HG02759 (cell line): ENCODE measurements around the gene OIT3.

Source experiments
- ATAC-seq: cut with Tn5 transposase; IDR thresholded peaks from one replicate; pipeline ENCODE4 v1.9.1; 2021; ENCODE audit warnings: mild to moderate bottlenecking, moderate library complexity; ENCODE audit not compliant: unreplicated experiment

Gene OIT3

DNA sequence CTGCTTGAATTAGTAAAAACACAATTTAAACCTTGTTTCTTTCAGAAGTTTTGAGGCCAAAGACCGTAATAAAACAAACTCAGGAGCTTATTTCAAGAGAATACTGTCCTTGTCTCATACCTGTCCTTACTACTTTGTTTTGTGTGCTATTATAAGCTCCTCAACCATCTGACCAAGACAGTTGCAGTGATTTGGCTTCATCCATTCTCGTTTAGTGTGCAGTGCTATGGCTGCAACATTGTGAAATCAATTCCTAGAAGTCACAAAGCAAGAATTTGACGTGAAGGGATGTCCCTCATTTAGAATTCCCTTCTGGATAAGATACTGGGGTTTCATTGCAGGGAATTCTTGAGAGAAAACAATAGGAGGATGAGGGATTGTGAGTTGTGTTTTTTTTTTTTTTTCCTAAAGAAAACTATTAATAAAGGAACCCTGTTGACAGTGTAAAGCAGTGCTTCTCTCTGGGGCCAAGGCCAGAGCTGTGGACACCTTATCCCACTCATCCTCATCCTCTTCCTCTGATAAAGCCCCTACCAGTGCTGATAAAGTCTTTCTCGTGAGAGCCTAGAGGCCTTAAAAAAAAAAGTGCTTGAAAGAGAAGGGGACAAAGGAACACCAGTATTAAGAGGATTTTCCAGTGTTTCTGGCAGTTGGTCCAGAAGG is at the start of gene OIT3:
Gene OIT3, plus strand, starts transcription at position 604 of the 663 bp plus-strand sequence. CDS start 60 bp downstream, outside the sequence.
- ATAC-seq = no peak

DNA sequence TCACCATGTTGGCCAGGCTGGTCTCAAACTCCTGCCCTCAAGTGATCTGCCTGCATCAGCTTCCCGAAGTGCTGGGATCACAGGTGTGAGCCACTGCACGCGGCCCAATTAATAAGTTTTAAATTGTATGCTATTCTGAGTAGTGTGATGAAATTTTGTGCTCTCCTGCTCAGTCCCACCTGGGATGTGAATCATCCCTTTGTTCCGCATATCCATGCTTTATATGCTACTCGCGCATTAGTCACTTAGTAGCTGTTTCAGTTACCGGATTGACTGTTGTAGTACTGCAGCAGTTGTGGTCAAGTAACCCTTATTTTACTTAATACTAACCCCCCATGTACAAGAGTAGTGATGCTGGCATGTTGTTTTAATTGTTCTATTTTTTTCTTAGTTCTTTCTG is 47.3 kb upstream of the OIT3 start:
- ATAC-seq = no peak

DNA sequence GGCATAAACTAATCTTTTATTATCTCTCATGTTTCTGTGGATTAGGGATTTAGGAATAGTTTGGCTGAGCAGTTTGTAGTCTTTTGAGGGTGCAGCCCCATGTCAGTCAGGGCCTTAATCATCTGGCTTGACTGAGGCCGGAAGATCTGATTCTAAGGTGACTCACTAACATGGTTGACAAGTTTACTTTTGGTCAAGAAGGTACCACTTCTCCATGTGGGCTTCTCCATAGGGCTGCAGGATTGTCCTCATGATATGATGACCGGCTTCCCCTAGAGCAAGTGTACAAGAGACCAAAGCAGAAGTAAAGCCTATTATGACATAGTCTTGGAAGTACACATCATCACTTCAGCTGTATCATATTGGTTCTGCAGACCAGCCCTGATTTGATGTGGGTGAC is 45.9 kb upstream of the OIT3 start:
- ATAC-seq = no peak

DNA sequence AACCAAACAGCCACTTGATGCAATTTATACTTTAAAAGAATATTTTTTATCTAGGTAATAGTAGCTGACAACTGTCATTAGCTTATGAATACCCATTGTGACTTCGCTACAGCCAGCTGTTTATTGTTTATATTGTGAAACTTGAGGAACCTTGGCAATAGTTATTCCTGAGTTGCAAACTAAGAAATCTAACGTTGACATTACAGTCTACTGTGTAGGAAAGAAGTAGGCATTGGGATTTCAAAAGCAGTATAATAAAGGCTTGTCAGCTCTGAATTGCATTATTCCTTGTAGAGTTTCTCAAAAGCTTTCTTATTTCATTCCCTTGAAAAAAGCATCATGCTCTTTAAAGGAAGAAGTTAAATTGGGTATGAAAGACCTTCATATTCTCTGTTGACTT is 42.7 kb upstream of the OIT3 start:
- ATAC-seq = no peak

DNA sequence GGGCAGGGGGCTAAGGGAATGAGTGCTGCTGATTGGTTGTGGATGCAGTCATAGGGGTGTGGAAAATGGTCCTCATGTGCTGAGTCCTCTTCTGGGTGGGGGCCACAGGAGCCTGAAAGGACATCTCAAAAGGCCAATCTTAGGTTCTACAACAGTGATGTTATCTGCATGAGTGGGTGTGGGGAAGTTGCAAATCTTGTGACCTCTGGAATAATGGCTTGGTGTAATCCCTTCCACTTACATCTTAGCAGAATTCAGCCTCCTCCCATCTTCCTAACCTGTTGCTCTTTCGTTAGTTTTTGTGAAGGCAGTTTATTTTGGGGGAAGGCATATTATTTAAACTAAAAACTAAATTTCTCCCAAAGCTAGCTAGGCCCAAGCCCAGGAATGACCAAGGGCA is 42.0 kb upstream of the OIT3 start:
- ATAC-seq = no peak

DNA sequence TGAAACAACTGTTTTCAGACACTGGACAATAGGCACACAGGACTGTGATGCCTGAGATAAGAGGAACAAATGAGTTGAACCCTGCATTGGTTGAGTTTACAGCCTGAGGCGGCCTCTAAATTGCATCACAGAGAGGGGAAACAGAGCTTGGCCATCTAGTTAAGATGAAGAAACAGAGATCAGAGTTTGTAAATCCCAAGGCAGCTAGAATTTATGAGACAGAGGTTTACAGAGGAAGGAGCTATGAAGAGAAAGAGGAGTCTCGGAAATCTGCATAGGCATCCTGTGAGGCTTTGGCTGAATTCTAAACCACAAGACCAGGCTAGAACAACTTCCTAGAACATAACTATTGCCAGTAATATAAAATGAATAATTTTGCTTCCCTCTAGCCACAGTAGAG is 41.0 kb upstream of the OIT3 start:
- no peak for ATAC-seq

DNA sequence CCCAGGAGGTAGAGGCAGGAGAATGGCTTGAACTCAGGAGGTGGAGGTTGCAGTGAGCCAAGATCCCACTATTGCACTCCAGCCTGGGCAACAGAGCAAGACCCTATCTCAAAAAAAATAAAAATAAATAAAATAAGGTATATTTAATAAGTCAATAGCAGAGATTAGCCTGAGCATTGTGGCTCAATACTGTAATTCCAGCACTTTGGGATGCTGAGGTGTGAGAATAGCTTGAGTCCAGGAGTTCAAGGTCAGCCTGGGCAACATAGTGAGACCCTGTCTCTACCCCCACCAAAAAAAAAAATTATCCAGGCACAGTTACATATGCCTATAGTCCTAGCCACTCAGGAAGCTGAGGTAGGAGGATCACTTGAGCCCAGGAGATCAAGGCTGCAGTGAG is 38.4 kb upstream of the OIT3 start:
- no peak for ATAC-seq

DNA sequence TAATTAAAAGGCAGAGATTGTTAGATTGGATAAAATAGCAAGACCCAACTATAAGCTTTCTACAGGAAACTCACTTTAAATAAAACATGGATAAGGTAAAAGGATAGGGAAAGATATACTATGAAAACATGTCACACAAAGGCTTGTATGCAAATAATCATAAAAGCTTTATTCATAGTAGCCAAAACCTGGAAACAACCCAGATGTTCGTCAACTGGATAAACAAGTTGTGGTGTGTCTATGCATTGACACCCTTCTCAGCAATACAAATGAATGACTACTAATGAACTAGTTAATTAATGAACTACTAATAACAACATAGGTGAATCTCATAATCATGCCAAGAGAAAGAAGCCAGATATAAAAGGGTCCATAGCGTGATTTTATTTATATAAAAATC is 37.7 kb upstream of the OIT3 start:
- no peak for ATAC-seq

DNA sequence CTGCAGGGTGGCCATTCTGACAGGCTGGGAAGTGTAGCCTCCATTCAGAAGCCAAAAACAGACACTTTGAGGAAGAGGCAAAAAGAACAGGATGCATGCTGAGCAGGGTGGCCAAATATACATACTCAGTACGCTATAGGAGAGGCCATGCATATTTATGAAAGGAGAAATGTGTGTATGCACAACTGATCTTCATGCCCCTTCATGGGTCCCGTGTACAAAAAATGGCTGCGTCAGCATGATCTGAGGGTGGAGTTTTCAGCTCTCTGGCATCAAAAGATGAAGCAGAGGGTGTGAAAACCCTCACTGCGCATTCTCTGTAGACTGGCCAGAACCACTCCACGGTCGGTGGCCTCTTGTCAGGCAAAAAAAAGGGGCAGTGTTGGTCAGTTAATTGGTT is 35.5 kb upstream of the OIT3 start:
- no peak for ATAC-seq

DNA sequence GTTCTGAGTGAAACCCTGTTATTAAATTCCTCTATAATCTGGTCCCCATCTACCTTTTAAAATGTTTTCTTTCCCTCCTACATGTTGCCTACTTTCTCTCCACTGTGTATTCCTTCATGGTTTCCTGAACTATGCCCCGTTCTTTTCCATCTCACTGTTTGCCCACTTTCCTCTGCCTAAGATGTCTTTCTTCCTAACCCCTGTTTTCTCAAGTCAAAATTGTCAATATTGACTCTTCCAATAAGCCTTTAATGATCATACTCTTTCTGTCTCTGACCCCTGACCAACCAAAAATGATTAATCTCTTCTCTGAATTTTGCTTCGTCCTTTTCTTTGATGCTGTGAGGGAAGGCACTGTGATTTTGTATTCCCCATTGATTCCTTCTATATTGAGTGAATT is 30.6 kb upstream of the OIT3 start:
- no peak for ATAC-seq

DNA sequence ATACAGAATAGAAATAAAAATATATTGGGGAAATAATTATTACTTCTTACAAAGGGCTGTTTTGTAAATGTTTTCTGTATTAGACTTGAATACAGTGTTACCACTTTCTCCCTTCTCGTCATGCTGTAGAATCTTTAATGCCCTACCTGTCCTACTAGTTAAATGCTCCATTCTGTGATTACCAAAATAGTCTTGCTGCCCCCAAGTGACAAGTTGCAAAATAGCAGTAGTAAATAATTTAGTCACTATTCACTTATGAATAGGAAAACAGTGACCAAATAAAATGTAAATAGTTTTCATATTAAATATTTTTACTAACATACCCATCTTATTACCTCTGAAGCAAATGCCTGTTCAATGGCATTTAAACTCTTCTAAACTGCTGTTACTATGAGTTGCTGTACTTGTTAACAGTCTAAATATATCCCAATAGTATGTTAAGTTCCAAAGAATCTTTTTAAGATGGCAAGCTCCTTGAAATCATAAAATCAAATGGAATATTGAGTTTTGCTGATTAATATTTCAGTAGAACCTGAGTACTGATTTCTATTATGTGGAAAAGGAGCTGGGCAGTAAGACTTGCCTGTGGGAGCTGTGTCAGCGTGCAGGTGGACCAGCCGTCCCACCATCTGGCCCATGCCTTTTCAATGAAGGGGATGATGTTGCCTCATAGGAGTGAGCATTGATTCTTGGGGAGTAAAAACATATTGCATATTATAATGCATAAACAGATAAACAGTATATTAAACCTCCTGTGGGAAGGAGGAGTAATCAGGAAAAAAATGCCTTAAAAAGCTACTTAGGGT is 18.1 kb upstream of the OIT3 start:
- ATAC-seq = no peak

DNA sequence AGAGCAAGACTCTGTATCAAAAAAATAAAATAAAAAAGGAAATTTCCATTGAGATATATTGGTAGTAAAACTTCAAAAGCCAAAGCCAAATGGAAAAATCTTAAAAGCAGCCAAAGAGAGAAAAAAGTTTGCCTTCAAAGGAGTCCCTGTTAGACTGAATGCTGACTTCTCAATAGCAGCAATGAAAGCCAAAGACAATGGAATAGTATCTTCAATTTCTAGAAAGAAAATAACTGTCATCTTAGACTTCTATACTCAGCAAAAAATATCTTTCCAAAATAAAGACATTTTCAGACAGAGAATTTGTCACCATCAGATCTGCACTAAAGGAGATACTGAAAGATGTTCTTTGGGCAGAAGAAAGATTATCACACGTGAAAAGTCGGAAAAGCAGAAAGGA is 14.3 kb upstream of the OIT3 start:
- ATAC-seq = no peak

DNA sequence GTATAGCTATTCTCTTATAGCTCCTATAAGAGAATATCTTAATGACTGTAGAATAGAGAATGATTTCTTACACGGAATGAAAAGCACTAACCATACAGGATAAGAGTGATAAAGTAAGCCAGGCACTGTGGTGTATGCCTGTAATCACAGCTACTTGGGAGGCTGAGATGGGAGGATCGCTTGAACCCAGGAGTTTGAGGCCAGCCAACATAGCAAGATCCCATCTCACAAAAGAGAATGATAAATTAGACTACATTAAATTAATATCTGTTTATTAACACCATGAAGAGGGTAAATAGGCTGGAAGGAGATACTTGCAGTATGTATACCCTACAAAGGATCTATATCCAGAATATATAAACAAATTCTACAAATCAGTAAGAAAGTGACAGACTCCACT is 12.2 kb upstream of the OIT3 start:
- ATAC-seq = no peak

DNA sequence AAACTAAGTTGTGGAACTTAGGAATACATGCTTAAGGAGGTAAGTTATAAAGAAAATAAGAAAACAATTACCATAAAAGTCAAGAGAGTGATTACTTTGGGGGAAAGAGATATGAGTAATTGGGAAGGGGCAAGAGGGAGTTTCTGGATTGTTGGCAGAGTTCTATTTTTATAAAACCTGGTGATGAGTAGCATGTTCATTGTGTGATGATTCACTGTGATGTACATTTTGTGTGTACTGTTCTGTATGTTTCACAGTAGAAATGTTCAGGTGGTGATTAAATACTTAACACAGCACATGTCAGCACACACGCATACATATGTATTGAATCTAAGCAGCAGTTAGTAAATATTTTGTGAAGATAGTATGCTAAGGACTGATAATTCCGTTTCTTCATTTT is 9.7 kb upstream of the OIT3 start:
- no peak for ATAC-seq

DNA sequence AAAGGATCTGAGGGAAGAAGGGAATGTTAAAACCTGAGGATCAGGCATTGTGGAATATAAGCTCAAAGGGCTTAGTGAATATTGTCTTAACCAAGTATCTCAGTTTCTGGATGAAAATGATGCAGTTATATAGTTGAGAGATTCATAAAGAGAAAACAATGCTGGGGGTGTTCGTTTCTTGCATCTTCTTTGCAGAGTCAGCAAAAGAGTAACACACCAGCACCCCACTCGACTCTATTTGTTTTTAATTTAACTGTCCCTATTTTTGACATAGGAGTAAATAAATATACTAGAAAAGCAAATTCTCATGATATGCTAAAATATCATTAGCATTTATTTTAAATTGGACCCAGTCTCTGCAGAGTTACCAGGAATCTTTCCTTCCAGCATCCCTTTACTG is 7.6 kb upstream of the OIT3 start:
- ATAC-seq = no peak

DNA sequence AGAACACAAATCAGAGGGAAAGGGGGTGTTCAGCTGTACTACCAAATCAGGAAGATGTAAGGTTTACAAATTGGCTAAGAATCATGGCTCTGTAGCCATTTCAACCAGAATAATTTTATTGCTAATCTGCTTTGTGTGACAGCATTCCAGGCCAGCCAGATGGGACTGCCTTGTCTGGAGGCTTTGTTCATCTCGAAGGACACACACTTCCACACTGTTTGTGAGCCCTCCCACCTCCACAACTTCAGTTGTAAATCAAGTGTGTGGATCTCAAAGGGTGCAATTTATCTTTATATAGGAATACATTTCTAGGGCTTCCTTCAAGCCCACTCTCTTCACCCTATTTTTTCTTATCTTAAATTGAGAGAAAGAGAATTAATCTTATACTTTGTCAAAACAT is 6.9 kb upstream of the OIT3 start:
- no peak for ATAC-seq

DNA sequence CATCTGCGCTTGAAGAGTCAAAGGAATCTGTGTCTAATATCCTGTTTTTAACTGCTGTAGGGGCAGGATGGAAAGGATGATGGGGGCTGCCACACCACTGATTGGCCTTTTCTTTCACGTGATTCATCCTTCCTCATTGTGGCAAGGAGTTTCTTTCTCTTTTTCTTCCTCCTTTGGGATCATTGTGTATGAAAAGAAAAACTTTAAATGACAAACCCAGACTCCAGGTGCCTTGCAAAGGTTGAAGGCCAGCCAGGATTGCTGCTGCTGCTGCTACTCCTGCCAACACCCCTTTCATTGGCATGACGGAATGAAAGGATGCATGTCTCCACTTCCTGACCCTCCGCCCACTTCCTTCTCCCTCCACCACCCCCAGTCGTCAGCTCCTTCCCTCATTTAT is 6.5 kb upstream of the OIT3 start:
- ATAC-seq = no peak

DNA sequence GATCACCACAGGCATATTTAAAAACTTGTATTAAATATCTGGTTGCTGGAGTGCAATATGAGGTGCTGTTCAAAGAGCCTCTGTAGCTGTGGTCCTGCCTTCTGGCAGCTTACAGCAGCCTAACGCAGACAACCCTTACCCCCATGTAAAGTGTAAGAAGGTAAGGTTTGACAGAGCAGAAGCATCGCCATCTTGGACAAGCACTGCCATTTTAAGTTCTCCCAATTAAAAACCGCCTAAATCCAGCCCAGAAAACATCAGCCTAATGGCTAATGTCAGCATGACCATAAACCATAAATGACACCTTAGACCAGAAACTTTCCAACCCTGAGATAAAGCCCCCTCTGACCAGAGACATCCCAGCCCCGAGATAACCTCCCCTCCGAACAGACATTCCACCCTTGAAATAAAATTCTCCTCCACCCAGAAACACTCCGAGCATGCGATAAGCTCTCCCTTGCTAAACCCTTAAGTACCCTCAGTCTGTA is 5.3 kb upstream of the OIT3 start:
- ATAC-seq = no peak

DNA sequence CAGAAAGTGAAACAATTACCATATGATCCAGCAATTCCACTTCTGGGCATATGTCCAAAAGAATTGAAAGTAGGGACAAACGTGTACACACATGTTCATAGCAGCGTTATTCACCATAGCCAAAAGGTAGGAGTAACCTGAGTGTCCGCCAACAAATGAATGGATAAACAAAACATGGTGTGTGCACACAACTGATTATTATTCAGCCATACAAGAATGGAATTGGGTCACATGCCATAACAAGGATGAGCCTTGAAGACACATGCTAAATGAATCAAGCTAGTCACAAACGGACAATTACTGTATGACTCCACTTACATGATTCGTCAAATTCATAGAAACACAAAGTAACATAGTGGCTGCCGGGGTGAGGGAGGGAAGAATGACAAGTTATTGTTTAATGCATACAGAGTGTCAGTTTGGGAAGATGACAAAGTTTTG is 4.1 kb upstream of the OIT3 start:
- no peak for ATAC-seq

DNA sequence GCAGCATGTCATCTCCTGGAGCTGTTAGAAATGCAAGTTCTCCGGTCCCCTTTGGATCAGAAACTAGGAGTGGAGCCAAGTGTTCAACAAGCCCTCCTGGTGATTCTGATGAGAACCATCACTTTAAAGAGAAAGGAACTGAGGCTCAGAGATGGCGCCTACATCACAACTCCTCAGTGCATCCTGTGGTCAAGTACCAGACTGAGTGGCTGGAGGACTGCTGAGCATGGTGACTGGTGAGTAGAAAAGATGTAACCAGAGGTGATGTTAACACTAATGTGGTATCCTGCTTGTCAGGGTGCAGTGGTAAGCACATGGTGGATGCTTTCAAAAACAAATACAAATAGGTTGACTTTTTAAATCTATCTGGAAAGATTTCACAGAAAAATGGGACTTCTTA is 3.5 kb upstream of the OIT3 start:
- ATAC-seq = no peak

DNA sequence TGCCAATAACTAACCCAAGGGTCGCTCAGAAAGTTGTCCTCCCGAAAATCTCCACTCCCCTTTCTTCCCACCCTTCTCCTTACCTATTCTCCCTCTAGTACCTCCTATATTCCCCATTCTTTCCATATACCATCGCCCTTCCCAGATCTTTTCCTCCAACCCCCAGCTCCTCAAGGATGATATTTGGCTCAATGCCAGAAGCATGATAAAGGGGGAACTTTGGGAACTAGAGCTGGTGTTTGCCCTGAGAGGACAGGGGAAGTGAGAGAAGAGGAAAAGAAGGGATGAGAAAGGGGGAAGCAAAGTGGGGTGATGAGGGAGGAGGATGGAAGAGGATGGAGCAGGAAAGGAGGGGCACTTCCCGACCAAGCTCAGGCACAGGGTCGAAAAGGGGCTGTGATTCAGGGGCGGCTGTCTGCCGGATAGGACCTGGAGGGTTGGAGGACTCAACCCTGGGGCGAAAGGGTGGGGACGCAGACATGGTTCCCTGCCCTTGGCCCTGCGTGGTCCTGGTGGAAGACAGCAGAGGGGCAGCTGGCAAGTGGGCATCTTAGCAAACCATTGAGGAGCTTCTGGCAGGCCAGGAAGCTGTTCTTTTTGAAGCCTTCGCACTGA is 1.8 kb downstream of the OIT3 start:
- no peak for ATAC-seq

DNA sequence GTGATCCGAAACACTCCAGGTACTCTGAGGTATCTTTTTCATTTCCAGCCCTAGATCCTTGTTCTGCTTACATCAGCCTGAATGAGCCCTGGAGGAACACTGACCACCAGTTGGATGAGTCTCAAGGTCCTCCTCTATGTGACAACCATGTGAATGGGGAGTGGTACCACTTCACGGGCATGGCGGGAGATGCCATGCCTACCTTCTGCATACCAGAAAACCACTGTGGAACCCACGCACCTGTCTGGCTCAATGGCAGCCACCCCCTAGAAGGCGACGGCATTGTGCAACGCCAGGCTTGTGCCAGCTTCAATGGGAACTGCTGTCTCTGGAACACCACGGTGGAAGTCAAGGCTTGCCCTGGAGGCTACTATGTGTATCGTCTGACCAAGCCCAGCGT is 5.1 kb downstream of the OIT3 start:
- ATAC-seq = no peak
